WTC11 (cell line): ENCODE results near the gene LDAH. TPM values are rescaled to one million over a fixed set of nuclear protein-coding genes. Genes with fewer than 3 reads are reported as not detected.

Source experiments
- ATAC-seq: fragments of 200-7000 bp; cut with Tn5 transposase; 2 replicates; pipeline ENCODE4 v1.10.0; 2021; ENCODE audit warnings: mild to moderate bottlenecking, moderate library complexity
- CTCF ChIA-PET: fragments of 300-600 bp; sonication (Branson Sonifier 250); formaldehyde crosslinking; loops from one replicate; lab custom pipeline; 2021; ENCODE audit warnings: antibody characterized with exemption; lab: Charles Lee
- POLR2A ChIA-PET: fragments of 350-600 bp; sonication (Branson Sonifier 250); formaldehyde crosslinking; loops from one replicate; lab custom pipeline; 2021; ENCODE audit warnings: antibody characterized with exemption; lab: Charles Lee
- DNase-seq: peaks from one replicate; pipeline ENCODE4 v3.0.0; 2021; ENCODE audit warnings: low spot score
- H3K27ac Mint-ChIP-seq: 2 replicates; pipeline ENCODE4 v1.8.0; 2021; ENCODE audit warnings: mixed read lengths
- H3K27me3 Mint-ChIP-seq: 2 replicates; pipeline ENCODE4 v1.8.0; 2021; ENCODE audit warnings: low read depth, mild to moderate bottlenecking, moderate library complexity, mixed read lengths
- H3K36me3 Mint-ChIP-seq: 2 replicates; pipeline ENCODE4 v1.8.0; 2021; ENCODE audit warnings: mixed read lengths
- H3K4me1 Mint-ChIP-seq: 2 replicates; pipeline ENCODE4 v1.8.0; 2022; ENCODE audit warnings: mixed read lengths
- H3K4me3 Mint-ChIP-seq: 2 replicates; pipeline ENCODE4 v1.8.0; 2021; ENCODE audit warnings: mild to moderate bottlenecking, moderate library complexity, mixed read lengths
- H3K9me3 Mint-ChIP-seq: 2 replicates; pipeline ENCODE4 v1.8.0; 2021; ENCODE audit warnings: mixed read lengths
- AFF4 ChIP-seq: sonication (generic); formaldehyde crosslinking; IDR thresholded peaks from 2 replicates; pipeline ENCODE4 v1.8.1; 2023; ENCODE audit warnings: mild to moderate bottlenecking, missing genetic modification reagents, borderline replicate concordance
- CDX4 ChIP-seq: fragments of 250-450 bp; sonication (Bioruptor Pico); IDR thresholded peaks from 2 replicates; pipeline ENCODE4 v1.9.0; 2021; ENCODE audit warnings: moderate library complexity, mild to moderate bottlenecking, inconsistent platforms, borderline replicate concordance
- CREM ChIP-seq: sonication (generic); formaldehyde crosslinking; IDR thresholded peaks from 2 replicates; pipeline ENCODE4 v1.8.1; 2022; ENCODE audit warnings: mild to moderate bottlenecking, missing genetic modification reagents, moderate library complexity
- ELF4 ChIP-seq: sonication (generic); formaldehyde crosslinking; IDR thresholded peaks from 2 replicates; pipeline ENCODE4 v1.8.1; 2022; ENCODE audit warnings: low read depth, mild to moderate bottlenecking, moderate library complexity, missing genetic modification reagents
- FOXJ3 ChIP-seq: sonication (generic); formaldehyde crosslinking; IDR thresholded peaks from 2 replicates; pipeline ENCODE4 v1.9.0; 2021; ENCODE audit warnings: missing genetic modification reagents, mild to moderate bottlenecking, borderline replicate concordance
- HMGA2 ChIP-seq: fragments of 250-450 bp; sonication (Bioruptor Pico); IDR thresholded peaks from 2 replicates; pipeline ENCODE4 v1.4.0; 2021; ENCODE audit warnings: mild to moderate bottlenecking, moderate library complexity
- JUN ChIP-seq: sonication (generic); formaldehyde crosslinking; IDR thresholded peaks from 2 replicates; pipeline ENCODE4 v1.8.0; 2023; ENCODE audit warnings: mild to moderate bottlenecking, missing genetic modification reagents
- MAX ChIP-seq: sonication (generic); formaldehyde crosslinking; IDR thresholded peaks from 2 replicates; pipeline ENCODE4 v1.8.0; 2022; ENCODE audit warnings: mild to moderate bottlenecking, missing genetic modification reagents
- NFE2L1 ChIP-seq: sonication (generic); formaldehyde crosslinking; IDR thresholded peaks from 2 replicates; pipeline ENCODE4 v1.8.1; 2023; ENCODE audit warnings: missing genetic modification reagents
- PREB ChIP-seq: sonication (generic); formaldehyde crosslinking; IDR thresholded peaks from 2 replicates; pipeline ENCODE4 v1.8.1; 2022; ENCODE audit warnings: mild to moderate bottlenecking, missing genetic modification reagents, moderate library complexity, borderline replicate concordance
- RELA ChIP-seq: sonication (generic); formaldehyde crosslinking; IDR thresholded peaks from 2 replicates; pipeline ENCODE4 v1.8.1; 2022; ENCODE audit warnings: missing genetic modification reagents, mild to moderate bottlenecking, borderline replicate concordance
- SMAD4 ChIP-seq: sonication (generic); formaldehyde crosslinking; IDR thresholded peaks from 2 replicates; pipeline ENCODE4 v1.8.0; 2022; ENCODE audit warnings: mild to moderate bottlenecking, missing genetic modification reagents
- ZNF138 ChIP-seq: sonication (generic); formaldehyde crosslinking; conservative IDR thresholded peaks from 2 replicates; pipeline ENCODE4 v1.8.1; 2022; ENCODE audit warnings: mild to moderate bottlenecking, moderate library complexity, missing genetic modification reagents
- ZNF671 ChIP-seq: fragments of 250-450 bp; sonication (Bioruptor Pico); IDR thresholded peaks from 2 replicates; pipeline ENCODE4 v1.8.0; 2021; ENCODE audit warnings: mild to moderate bottlenecking
- total RNA-seq: library from RNA; stranded (reverse); gene quantifications from 3 replicates; pipeline ENCODE4 v1.2.3, GENCODE V29; 2021
- TF ChIP-seq, protein P1 (sequence below): sonication (generic); formaldehyde crosslinking; IDR thresholded peaks from 2 replicates; pipeline ENCODE4 v1.8.0; 2022; ENCODE audit warnings: missing genetic modification reagents
- TF ChIP-seq, protein P2 (sequence below): sonication (generic); formaldehyde crosslinking; IDR thresholded peaks from 2 replicates; pipeline ENCODE4 v1.8.0; 2022; ENCODE audit warnings: mild to moderate bottlenecking, missing genetic modification reagents
- TF ChIP-seq, protein P3 (sequence below): fragments of 200-600 bp; IDR thresholded peaks from 2 replicates; pipeline ENCODE4 v1.8.0; 2022; ENCODE audit warnings: antibody characterized with exemption
- TF ChIP-seq, protein P4 (sequence below): sonication (generic); formaldehyde crosslinking; IDR thresholded peaks from 2 replicates; pipeline ENCODE4 v1.8.0; 2022; ENCODE audit warnings: mild to moderate bottlenecking, missing genetic modification reagents
- TF ChIP-seq, protein P5 (sequence below): sonication (generic); formaldehyde crosslinking; conservative IDR thresholded peaks from 2 replicates; pipeline ENCODE4 v1.8.1; 2022; ENCODE audit warnings: mild to moderate bottlenecking, missing genetic modification reagents

Gene LDAH
- total RNA-seq, 1 experiment from 2014 or later = 20.5 TPM

DNA sequence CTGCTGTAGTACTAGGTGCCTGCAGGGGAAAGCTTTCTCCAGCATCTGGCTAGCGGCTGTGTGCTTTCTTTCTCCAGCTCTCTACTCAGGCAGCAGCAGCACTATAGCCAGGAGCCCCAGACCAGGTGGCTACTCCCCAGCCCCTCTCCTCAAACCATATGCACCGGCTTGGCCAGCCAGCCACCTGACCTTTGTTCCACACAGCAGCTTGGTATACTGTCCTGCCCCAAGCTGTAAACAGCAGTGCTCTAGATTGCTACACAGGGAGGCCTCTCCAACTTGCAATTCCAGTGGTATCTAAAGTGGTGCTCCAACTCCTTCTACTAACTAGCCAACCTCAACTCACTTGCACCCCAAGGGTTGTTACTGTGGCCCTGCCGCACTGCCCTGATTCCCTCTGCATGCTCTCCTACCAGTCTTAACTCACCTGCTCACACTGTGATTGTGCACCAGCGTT is 19.6 kb downstream of the LDAH start:
- ATAC-seq = peak; percentile 73
- no peak for TF ChIP-seq RELA (CRISPR knock-in tag)
- TF ChIP-seq MAX (CRISPR knock-in tag) = no peak
- TF ChIP-seq, protein P1, sequence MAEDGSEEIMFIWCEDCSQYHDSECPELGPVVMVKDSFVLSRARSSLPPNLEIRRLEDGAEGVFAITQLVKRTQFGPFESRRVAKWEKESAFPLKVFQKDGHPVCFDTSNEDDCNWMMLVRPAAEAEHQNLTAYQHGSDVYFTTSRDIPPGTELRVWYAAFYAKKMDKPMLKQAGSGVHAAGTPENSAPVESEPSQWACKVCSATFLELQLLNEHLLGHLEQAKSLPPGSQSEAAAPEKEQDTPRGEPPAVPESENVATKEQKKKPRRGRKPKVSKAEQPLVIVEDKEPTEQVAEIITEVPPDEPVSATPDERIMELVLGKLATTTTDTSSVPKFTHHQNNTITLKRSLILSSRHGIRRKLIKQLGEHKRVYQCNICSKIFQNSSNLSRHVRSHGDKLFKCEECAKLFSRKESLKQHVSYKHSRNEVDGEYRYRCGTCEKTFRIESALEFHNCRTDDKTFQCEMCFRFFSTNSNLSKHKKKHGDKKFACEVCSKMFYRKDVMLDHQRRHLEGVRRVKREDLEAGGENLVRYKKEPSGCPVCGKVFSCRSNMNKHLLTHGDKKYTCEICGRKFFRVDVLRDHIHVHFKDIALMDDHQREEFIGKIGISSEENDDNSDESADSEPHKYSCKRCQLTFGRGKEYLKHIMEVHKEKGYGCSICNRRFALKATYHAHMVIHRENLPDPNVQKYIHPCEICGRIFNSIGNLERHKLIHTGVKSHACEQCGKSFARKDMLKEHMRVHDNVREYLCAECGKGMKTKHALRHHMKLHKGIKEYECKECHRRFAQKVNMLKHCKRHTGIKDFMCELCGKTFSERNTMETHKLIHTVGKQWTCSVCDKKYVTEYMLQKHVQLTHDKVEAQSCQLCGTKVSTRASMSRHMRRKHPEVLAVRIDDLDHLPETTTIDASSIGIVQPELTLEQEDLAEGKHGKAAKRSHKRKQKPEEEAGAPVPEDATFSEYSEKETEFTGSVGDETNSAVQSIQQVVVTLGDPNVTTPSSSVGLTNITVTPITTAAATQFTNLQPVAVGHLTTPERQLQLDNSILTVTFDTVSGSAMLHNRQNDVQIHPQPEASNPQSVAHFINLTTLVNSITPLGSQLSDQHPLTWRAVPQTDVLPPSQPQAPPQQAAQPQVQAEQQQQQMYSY (CRISPR knock-in tag) = no peak
- no peak for TF ChIP-seq JUN (CRISPR knock-in tag)
- TF ChIP-seq AFF4 = no peak
- TF ChIP-seq, protein P2, sequence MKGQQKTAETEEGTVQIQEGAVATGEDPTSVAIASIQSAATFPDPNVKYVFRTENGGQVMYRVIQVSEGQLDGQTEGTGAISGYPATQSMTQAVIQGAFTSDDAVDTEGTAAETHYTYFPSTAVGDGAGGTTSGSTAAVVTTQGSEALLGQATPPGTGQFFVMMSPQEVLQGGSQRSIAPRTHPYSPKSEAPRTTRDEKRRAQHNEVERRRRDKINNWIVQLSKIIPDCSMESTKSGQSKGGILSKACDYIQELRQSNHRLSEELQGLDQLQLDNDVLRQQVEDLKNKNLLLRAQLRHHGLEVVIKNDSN (CRISPR knock-in tag) = no peak
- no peak for TF ChIP-seq SMAD4 (CRISPR knock-in tag)
- TF ChIP-seq ELF4 (CRISPR knock-in tag) = no peak
- TF ChIP-seq, protein P3, sequence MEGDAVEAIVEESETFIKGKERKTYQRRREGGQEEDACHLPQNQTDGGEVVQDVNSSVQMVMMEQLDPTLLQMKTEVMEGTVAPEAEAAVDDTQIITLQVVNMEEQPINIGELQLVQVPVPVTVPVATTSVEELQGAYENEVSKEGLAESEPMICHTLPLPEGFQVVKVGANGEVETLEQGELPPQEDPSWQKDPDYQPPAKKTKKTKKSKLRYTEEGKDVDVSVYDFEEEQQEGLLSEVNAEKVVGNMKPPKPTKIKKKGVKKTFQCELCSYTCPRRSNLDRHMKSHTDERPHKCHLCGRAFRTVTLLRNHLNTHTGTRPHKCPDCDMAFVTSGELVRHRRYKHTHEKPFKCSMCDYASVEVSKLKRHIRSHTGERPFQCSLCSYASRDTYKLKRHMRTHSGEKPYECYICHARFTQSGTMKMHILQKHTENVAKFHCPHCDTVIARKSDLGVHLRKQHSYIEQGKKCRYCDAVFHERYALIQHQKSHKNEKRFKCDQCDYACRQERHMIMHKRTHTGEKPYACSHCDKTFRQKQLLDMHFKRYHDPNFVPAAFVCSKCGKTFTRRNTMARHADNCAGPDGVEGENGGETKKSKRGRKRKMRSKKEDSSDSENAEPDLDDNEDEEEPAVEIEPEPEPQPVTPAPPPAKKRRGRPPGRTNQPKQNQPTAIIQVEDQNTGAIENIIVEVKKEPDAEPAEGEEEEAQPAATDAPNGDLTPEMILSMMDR = no peak
- no peak for TF ChIP-seq CDX4 (CRISPR knock-in tag)
- TF ChIP-seq, protein P4, sequence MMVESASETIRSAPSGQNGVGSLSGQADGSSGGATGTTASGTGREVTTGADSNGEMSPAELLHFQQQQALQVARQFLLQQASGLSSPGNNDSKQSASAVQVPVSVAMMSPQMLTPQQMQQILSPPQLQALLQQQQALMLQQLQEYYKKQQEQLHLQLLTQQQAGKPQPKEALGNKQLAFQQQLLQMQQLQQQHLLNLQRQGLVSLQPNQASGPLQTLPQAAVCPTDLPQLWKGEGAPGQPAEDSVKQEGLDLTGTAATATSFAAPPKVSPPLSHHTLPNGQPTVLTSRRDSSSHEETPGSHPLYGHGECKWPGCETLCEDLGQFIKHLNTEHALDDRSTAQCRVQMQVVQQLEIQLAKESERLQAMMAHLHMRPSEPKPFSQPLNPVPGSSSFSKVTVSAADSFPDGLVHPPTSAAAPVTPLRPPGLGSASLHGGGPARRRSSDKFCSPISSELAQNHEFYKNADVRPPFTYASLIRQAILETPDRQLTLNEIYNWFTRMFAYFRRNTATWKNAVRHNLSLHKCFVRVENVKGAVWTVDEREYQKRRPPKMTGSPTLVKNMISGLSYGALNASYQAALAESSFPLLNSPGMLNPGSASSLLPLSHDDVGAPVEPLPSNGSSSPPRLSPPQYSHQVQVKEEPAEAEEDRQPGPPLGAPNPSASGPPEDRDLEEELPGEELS = no peak
- TF ChIP-seq ZNF671 = no peak
- no peak for TF ChIP-seq NFE2L1 (CRISPR knock-in tag)
- no peak for TF ChIP-seq PREB (CRISPR knock-in tag)
- TF ChIP-seq HMGA2 = no peak
- no peak for TF ChIP-seq CREM
- TF ChIP-seq FOXJ3 = no peak
- TF ChIP-seq, protein P5, sequence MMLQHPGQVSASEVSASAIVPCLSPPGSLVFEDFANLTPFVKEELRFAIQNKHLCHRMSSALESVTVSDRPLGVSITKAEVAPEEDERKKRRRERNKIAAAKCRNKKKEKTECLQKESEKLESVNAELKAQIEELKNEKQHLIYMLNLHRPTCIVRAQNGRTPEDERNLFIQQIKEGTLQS (CRISPR knock-in tag) = no peak
- no peak for TF ChIP-seq ZNF138 (CRISPR knock-in tag)
- TF ChIP-seq, all 79 proteins: peak for 0
- H3K4me3 Mint-ChIP-seq = no peak overlapping the region
- 0 out of 2 replicates have a peak overlapping the region, but pooled peaks have one; percentile 4 for H3K27ac Mint-ChIP-seq
- DNase-seq = no peak
- H3K4me1 Mint-ChIP-seq = peaks cover under 1% of the 10 kb centered on the region; the same call in 1 of the 2 replicates
- ChIA-PET POLR2A (no interaction called here), CTCF (interaction anchor here (1.0 kb wide), 1 partner anchor 22 kb away, joined by 4 read pairs; no protein-coding TSS in a partner anchor)
- H3K27me3 Mint-ChIP-seq = no peaks in the 10 kb centered on the region
- H3K36me3 Mint-ChIP-seq = no peaks in the 10 kb centered on the region
- no peaks in the 10 kb centered on the region for H3K9me3 Mint-ChIP-seq
